M059J (cell line): Measurements from ENCODE around the gene ARFGEF3. TPM values are rescaled to one million over a fixed set of nuclear protein-coding genes. Genes with fewer than 3 reads are reported as not detected.

Source experiments
- DNase-seq: peaks from one replicate; pipeline ENCODE4 v3.0.0-alpha.2; 2012; ENCODE audit warnings: low read depth
- total RNA-seq: library from RNA; depleted of rRNA; stranded (reverse); fragments of >200 nt; shearing (Covaris generic); gene quantifications from 2 replicates; pipeline ENCODE4 v1.2.3, GENCODE V29; 2014

Gene ARFGEF3
- total RNA-seq, 1 experiment from 2014 or later: 2.9 TPM

DNA sequence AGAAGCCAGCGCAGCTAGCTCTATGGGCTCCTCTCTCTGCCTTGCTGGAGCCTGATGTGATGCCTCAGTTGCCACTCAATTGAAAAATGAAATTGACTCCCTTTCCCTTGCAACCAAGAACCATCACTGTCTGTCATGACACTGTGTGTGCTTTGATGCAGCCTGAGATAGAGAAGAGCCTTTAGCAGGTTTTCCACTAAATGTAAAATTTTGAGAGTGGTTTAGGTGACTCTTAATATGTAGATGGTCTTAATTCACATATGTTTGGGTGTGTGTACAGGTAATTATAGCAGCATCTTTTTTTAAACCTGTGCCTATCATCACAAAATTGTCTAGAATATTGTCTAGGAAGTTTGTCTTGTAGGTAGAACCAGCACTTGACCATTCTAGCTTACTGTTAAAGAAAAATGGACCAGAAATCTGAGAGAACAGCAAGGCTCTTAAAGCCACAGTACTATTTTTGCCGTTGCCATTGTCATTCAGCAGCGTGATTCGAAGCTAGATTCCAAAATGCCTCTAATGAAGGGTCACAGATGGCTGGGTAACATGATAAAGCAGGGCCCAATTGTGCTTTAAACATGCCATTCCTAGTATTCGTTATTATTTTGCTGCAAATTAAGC is 1.3 kb downstream of the ARFGEF3 start:
- no peak for DNase-seq

DNA sequence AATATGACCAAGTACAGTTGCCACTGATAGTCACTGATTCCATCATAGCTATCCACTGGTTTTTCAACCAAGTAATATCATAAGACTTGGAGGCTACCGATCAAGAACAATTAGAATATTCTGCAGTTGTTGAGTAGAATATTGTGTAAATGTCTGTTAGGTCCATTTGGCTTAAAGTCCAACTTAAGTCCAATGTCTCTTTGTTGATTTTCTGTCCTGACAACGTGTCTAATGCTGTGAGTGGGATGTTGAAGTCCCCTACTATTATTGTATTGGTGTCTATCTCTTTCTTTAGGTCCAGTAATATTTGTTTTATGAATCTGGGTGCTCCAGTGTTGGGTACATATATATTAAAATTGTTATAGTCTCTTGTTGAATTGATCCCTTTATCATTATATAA is 13.9 kb downstream of the ARFGEF3 start:
- DNase-seq: no peak

DNA sequence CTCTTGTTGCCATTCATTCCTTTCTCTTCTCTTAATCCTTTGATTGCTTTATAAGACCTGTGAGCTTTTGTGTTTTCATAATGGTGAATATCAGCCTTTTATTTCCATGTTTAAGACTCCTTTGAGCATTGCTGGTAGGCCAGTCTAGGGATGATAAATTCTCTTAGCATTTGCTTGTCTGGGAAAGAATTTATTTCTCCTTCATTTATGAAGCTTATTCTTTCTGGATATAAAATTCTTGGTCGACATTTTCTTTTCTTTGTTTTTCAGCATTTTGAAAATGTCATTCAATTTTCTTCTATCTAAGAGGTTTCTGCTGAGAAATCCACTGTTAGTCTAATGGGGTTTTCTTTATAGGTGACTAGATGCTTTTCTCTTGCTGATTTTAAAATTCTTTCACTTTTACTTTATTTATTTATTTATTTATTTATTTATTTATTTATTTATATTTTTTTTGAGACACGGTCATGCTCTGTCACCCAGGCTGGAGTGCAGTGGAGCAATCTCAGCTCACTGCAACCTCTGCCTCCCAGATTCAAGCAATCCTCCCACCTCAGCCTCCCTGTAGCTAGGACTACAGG is 15.0 kb downstream of the ARFGEF3 start:
- DNase-seq: no peak

- no peak for DNase-seq
These were observed 21.4 kb downstream of the ARFGEF3 start for GRCh38 chr6:138182939-138183789.

- no peak for DNase-seq
These were observed 22.0 kb downstream of the ARFGEF3 start for GRCh38 chr6:138183790-138184134.

- no peak for DNase-seq
These were observed 22.5 kb downstream of the ARFGEF3 start for GRCh38 chr6:138184230-138184629.

DNA sequence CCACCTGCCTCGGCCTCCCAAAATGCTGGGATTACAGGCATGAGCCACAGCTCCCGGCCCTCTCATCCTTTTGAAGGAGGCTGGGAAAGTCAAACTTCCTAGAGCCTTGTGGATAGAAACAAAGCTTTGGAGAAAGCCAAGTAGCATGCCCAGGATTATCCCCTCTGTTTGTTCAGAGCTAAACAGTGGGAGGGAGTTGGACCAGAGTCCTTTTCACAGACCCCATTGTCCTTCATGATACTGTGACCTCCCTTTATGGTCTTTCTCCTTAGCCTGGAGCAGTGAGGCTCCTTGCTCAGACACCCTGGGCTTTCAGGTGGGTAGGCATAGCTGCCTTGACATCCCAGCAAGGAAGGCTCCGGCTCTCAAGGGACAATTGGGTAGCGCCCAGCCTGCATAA is 25.4 kb downstream of the ARFGEF3 start:
- no peak for DNase-seq

DNA sequence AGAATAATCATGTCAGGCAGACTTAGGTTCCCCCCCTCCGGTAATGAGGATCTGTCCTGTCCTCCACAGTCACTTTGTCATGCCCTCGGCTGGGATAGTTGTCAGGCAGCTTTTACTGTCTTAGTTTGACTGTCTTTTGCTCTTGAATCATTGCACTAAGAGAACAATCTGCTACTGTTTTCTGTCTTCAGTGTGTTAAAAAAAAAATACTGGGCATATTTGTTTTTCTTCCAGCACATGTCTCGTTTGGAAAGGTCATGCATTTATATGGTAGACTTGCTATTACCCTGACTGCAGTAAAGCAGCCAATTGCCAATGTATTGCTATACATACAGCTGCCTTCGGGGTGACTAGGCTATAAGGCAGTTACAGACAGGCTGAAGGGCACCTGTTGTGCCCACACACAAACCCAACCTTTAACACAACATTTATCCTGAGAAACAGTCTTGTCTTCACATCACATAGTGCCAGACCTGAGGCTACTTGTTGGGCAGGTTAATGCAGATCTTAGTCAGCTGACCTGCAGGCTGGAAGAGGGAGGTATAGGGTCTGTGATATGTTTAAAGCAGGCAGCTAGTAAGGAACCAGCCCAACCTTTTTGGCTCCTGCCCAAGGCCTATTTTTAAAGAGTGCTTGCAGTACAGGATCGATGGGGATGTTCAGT is 26.7 kb downstream of the ARFGEF3 start:
- DNase-seq: no peak

GRCh38 chr6:138194287-138194686 is 32.5 kb downstream of the ARFGEF3 start:
- DNase-seq: no peak

DNA sequence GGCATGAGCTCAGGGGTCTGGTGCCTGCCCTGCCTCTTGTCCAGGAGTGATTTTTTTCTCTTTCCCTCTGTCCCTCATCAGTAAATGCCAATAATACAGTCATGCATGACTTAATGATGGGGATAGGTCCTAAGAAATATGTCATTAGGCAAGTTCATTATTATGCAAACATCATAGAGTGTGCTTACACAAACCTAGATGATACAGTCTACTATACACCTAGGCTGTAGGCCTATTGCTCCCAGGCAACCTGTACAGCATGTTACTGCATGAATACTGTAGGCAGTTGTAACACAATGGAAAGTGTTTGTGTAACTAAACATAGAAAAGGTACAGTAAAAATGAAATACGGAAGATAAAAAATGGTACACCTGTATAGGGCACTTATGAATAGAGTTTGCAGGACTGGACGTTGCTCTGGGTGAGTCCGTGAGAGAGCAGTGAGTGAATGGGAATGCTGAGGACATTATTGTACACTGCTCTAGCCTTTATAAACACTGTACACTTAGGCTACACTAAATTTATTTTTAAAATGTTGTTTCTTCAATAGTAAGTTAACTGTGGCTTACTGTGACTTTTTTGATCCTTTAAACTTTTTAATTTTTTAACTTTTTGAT is 34.5 kb downstream of the ARFGEF3 start:
- DNase-seq: no peak

DNA sequence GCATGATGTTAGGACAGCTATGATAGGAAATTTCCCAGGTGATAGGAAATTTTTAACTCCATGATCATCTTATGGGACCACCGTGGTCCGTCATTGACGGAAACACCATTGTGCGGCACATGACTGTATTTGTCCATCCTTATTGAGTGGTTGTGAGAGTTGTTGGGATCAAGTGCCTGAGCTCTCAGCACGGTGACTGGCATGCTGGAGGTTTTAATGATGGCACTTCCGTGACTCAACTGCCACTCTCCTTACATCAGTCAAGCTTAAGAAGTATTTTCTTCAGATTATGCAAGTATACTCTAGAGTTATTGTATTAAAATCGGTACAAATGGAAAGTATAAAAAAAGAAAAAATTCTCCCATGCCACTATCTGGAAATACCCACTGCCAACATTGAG is 35.8 kb downstream of the ARFGEF3 start:
- DNase-seq: no peak

GRCh38 chr6:138198430-138199091 is 36.8 kb downstream of the ARFGEF3 start:
- DNase-seq: no peak

DNA sequence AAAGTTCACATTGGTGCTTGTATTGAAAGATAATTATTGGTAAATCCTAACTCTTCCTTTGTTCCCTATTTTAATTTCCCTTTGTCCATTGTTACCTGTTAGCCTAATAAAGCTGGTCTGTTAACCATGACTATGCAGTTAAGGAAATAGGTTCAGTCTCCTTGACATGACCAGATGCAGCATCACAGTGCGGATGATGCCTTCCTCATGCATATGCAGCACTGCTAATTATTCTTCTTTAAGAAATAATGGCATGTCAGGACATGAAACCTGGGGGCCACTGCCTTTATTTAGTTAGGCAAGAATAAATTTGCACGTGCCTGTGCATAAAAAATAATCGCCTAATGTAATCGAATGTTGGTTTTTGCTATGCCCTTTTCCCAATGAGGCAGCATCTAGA is 40.1 kb downstream of the ARFGEF3 start:
- no peak for DNase-seq

DNA sequence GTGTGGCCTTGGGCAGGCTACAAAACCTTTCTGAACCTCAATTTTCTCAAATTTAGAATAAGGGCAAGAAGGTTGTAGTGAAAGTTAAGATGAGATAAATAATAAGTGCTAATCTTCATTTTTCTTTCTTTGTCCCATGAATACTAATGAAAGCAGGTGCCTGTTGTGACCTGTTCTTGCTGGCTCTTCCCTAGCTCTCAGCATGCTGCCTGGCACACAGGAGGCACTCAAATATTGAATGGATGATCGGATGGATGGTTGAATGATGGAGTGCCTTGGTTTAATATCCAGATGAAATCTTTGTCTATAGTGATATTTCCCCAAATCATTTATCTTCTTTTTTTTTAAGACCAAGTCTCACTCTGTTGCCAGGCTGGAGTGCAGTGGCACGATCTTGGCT is 41.6 kb downstream of the ARFGEF3 start:
- no peak for DNase-seq

DNA sequence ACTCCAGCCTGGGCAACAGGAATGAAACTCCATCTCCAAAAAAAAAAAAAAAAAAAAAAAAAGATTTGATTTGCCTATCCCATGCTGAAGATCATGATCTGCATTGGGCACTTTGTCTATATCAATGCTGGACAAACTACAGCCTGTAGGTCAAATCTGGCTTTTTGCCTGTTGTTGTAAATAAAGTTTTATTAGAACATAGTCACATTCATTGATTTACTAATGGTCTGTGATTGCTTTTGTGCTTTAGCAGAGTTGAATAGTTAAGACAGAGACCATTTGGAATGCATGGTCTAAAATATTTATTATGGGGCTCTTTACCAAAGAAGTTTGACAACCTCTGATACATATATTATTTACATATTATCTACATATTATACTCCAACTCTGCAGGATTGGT is 42.6 kb downstream of the ARFGEF3 start:
- DNase-seq: no peak

DNA sequence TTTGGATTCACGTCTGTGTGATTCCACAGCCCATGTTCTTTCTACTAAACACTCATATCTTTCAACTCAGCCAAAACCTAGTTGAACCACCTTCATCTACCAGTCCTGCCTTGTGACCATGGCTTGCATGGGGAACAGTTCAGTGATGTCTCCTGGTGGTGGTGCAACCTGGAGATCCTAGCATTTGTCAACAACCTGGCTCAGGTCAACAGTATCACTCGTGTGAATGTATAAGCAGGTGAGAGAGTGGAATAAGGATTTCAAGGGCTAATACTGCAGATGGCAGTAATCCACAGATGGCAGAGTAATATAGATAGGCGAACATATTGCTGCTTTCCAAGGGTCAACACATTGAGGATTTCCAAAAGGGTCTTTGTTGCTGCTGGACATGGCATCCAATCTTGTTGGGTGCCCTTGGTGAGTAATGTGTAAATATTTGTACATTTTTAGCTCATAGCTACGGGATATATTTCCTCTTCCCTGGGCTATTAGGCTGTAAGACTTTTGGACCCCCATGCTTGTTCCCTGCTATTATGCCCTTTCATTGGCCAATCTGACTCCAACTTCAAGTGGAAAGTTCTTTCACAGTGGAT is 43.1 kb downstream of the ARFGEF3 start:
- no peak for DNase-seq

DNA sequence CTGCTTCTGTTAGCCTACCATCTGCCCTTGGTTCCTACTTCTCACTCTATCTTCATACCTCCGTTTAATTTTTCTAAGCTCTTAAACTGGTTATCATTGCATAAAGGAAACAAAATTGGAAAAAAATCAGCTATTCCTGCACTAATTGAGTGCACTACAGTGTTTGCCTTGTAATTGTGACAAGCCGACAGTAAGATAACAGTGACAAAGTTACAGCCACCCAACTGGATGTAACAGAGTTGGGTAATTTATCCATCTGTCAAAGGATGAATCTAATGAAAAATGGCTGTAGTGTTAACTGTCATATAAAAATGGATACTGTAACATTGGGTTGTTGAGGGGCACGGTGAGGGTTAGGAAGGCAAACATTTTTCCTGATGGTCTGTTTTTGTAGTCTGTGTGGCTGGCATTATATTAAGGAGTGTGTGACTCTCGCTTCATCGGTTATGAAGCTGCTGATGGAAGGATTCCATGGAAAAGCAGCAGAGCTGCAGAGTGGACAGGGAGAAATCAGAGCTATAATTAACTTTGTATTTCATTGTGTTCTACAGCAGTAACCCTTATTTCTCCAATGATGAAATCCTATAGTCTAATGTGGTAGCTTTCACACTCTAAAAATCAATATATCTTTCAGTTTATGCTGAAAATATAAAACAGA is 43.8 kb downstream of the ARFGEF3 start:
- DNase-seq: no peak

DNA sequence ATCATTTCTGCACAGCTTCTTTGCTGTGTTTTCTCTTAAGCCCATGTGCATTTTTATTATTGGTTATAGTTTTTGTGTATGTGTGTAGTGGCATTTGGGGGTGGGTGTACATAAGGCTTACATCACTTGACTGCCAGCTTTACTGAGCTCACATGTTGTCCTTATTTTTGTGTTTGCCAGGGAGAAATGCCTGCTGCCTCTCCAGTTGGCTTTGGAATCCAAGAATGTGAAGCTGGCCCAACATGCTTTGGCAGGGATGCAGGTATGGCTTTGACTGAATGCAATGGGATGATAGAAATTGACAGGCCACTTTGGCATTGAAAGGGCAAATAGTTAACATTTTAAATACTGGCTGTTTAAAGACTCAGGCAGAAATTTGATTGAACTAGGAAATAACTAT is 45.1 kb downstream of the ARFGEF3 start:
- DNase-seq: no peak

GRCh38 chr6:138211048-138211581 is 49.4 kb downstream of the ARFGEF3 start:
- DNase-seq: no peak

GRCh38 chr6:138211601-138212000 is 49.9 kb downstream of the ARFGEF3 start:
- DNase-seq: no peak
